Osteocyte (in vitro differentiated cells): ENCODE data around the gene GALNT3. TPM values are rescaled to one million over a fixed set of nuclear protein-coding genes. Genes with fewer than 3 reads are reported as not detected.

Source experiments
- DNase-seq: peaks from one replicate; pipeline ENCODE4 v3.0.0; 2021; ENCODE audit warnings: mixed read lengths; ENCODE audit not compliant: unreplicated experiment; ENCODE audit errors: extremely low spot score
- H3K27ac Mint-ChIP-seq: one replicate; pipeline ENCODE4 v1.8.0; 2021; ENCODE audit warnings: mild to moderate bottlenecking, mixed read lengths; ENCODE audit not compliant: unreplicated experiment
- H3K27me3 Mint-ChIP-seq: one replicate; pipeline ENCODE4 v1.8.0; 2021; ENCODE audit warnings: mixed read lengths; ENCODE audit not compliant: unreplicated experiment
- H3K36me3 Mint-ChIP-seq: one replicate; pipeline ENCODE4 v1.8.0; 2021; ENCODE audit warnings: mixed read lengths; ENCODE audit not compliant: unreplicated experiment
- H3K4me1 Mint-ChIP-seq: one replicate; pipeline ENCODE4 v1.8.0; 2021; ENCODE audit warnings: mixed read lengths; ENCODE audit not compliant: unreplicated experiment
- H3K4me3 Mint-ChIP-seq: one replicate; pipeline ENCODE4 v1.8.0; 2021; ENCODE audit warnings: mild to moderate bottlenecking, moderate library complexity, mixed read lengths; ENCODE audit not compliant: unreplicated experiment
- H3K9me3 Mint-ChIP-seq: one replicate; pipeline ENCODE4 v1.8.0; 2021; ENCODE audit warnings: mixed read lengths; ENCODE audit not compliant: unreplicated experiment
- total RNA-seq: library from RNA; stranded (reverse); gene quantifications from 2 replicates; pipeline ENCODE4 v1.2.1, GENCODE V29; 2021
- TF ChIP-seq, protein P1 (sequence below): fragments of 200-600 bp; sonication (generic); IDR thresholded peaks from 2 replicates; pipeline ENCODE4 v1.5.0; 2021; ENCODE audit warnings: antibody characterized with exemption, mild to moderate bottlenecking, moderate library complexity

Gene GALNT3
- total RNA-seq, 1 donor from 2014 or later: 3.0 TPM

DNA sequence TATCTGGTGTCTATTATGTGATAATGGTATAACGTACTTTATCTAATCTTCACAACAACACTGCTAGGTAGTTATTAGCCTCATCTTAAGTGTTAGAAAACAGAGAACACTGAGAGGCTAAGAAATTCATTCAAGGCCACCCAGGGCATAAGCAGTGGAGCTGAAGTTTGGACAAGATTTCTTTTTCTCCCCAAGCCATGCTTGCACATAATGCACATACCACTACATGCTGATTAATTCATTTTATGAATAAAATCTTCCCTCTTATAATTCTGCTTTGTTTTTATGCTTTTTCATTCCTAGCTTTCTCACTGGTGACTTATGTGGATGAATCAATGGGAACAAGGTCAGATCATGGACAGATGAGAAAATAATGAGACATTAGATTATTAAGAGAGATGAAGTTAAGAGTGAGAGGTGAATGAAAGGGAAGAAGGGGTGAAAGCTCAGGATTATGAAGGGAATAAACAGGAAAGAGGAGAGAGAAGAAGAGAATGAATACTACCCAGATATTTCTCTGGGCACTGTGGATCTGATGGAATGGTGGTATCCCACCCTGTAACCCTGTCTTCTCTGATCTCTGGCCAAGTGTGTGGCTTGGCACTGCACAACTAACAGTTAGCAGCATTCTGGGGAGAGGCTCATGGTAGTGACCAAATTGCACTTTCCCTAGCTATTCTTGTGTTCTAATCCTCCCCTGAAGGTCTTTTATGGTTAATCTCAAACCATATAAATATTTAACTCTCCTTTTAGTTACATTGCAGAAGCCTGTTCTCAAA, 17.7 kb upstream of the GALNT3 start:
- Mint-ChIP-seq H3K4me3 (no peak overlapping the region), H3K27me3 (no peaks in the 10 kb centered on the region), H3K27ac (no peak overlapping the region), H3K9me3 (no peaks in the 10 kb centered on the region), H3K36me3 (no peaks in the 10 kb centered on the region), H3K4me1 (no peaks in the 10 kb centered on the region)
- no peak for DNase-seq
- TF ChIP-seq, protein P1, sequence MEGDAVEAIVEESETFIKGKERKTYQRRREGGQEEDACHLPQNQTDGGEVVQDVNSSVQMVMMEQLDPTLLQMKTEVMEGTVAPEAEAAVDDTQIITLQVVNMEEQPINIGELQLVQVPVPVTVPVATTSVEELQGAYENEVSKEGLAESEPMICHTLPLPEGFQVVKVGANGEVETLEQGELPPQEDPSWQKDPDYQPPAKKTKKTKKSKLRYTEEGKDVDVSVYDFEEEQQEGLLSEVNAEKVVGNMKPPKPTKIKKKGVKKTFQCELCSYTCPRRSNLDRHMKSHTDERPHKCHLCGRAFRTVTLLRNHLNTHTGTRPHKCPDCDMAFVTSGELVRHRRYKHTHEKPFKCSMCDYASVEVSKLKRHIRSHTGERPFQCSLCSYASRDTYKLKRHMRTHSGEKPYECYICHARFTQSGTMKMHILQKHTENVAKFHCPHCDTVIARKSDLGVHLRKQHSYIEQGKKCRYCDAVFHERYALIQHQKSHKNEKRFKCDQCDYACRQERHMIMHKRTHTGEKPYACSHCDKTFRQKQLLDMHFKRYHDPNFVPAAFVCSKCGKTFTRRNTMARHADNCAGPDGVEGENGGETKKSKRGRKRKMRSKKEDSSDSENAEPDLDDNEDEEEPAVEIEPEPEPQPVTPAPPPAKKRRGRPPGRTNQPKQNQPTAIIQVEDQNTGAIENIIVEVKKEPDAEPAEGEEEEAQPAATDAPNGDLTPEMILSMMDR: no peak

DNA sequence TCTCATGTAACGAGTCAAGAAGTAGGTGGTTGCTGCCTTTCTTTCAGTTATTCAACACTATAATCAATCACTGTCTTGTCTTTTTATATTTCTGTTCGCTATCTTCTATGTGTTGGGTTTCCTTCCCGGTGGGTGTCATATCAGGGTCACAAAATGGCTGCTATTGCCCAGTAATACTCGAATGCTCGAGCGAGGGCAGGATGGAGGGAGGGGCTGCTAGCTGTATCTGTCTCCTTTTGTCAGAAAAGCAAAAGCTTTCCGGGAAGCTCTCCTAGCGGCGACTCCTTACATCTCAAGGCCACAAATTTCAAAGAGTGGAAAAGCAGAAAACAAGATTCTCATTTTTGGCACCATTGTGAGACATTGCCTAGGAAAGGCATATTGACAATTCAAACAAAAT, 16.4 kb upstream of the GALNT3 start:
- DNase-seq: no peak
- Mint-ChIP-seq H3K9me3 (no peaks in the 10 kb centered on the region), H3K27ac (no peak overlapping the region), H3K36me3 (no peaks in the 10 kb centered on the region), H3K4me3 (no peak overlapping the region), H3K27me3 (no peaks in the 10 kb centered on the region), H3K4me1 (no peaks in the 10 kb centered on the region)
- TF ChIP-seq, protein P1: no peak

DNA sequence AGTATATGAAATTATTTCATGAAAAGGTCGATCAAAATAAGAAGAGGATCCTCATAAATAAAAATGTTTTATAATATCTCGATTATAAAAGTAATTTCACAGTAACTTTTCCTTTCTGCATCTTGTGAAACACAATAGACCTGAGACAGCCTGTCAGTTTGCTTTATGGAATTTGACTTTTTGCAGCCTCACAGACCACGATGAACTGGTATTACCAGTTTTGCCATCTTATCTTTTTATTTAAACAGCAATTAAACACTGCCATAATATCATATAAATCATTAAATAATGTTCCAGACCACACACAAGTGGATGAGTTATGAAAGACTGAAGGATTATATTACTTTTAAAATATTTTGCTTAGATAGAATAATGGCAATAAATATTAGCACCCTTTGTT, 10.7 kb upstream of the GALNT3 start:
- no peak for DNase-seq
- Mint-ChIP-seq H3K4me1 (no peaks in the 10 kb centered on the region), H3K4me3 (no peak overlapping the region), H3K27ac (no peak overlapping the region), H3K9me3 (no peaks in the 10 kb centered on the region), H3K27me3 (no peaks in the 10 kb centered on the region), H3K36me3 (no peaks in the 10 kb centered on the region)
- TF ChIP-seq, protein P1: no peak

DNA sequence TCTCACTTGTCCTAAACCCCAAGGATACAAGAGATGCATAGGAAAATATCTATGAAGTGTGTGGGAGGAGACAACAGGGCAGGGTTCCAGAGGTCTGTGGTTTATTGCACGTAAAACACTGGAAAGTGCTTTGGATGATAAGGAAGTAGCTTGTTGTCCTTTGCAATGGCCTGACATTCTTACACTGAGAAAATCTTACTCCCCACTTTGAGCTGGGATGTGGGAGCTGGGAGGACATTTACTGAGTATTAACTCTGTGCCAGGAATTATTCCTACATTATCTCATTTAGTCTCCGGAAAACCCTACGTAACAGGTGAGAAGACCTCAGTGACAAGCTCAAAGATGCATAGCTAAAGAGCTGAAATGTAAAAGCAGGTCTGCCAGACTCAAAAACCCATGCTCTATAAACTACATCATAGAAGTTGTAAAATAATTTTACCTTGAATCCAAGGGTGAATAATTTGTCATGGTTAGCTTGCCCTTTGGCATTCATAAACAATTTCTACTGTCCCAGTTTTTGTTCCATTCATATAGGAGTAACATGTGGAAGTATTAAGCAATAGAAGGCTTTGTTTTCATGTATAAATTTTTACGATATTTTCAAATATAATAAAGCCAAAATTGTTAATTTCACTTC, 9.2 kb upstream of the GALNT3 start:
- H3K4me1 Mint-ChIP-seq: no peaks in the 10 kb centered on the region
- H3K4me3 Mint-ChIP-seq: no peak overlapping the region
- TF ChIP-seq, protein P1: no peak
- DNase-seq: no peak
- H3K9me3 Mint-ChIP-seq: no peaks in the 10 kb centered on the region
- no peak overlapping the region for H3K27ac Mint-ChIP-seq
- H3K27me3 Mint-ChIP-seq: no peaks in the 10 kb centered on the region
- no peaks in the 10 kb centered on the region for H3K36me3 Mint-ChIP-seq

DNA sequence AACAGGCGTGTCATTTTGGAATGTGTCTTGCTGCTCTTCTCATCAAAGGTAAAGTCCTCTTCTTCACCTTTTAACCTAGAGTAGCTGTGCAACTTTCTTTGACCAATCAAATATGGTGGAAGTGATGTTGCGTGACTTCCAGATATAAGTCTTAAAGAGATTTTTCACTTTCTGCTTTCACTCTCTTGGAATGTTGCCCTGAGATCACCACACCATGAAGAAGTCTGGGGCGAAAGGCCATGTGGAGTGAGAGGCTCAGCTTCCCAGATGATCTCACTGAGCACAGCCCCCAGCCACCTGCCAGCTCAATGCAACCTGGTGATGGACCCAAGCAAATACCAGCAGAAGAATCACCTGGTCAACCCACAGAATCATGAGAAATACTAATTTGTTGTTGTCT, 7.1 kb upstream of the GALNT3 start:
- no peak for DNase-seq
- H3K27me3 Mint-ChIP-seq: no peaks in the 10 kb centered on the region
- H3K9me3 Mint-ChIP-seq: no peaks in the 10 kb centered on the region
- H3K27ac Mint-ChIP-seq: no peak overlapping the region
- H3K36me3 Mint-ChIP-seq: no peaks in the 10 kb centered on the region
- H3K4me3 Mint-ChIP-seq: no peak overlapping the region
- no peaks in the 10 kb centered on the region for H3K4me1 Mint-ChIP-seq
- TF ChIP-seq, protein P1: no peak
